Pancreas (tissue), 10 donors: ENCODE data around the gene C11orf65. TPM values are rescaled to one million over a fixed set of nuclear protein-coding genes. Genes with fewer than 3 reads are reported as not detected.

Source experiments
- ATAC-seq, 4 donors: fragments of 200-7000 bp; cut with Tn5 transposase; one replicate each; pipeline versions ENCODE4 v1.8.0 to v1.9.1; 2020; ENCODE audit warnings: mild to moderate bottlenecking in 4 of 4, moderate library complexity in 4 of 4
- DNase-seq, 6 donors: peaks; one replicate each; pipeline ENCODE4 v3.0.0-alpha.2; 2020
- FAIRE-seq: peaks from 2 replicates; lab custom pipeline; 2012; peaks lifted over from hg19 to GRCh38; lab: Jason Lieb, UNC
- H3K27ac ChIP-seq, 4 donors: fragments of 200-600 bp; sonication (generic); 1 replicate in 3 of 4; 2 replicates in 1 of 4; pipeline versions ENCODE4 v1.5.0 to v1.8.0; 2020
- H3K27me3 ChIP-seq, 4 donors: fragments of 200-600 bp; one replicate each; pipeline ENCODE4 v1.8.0; 2021
- H3K36me3 ChIP-seq, 3 donors: fragments of 200-600 bp; sonication (generic) in 1 of 3; one replicate each; pipeline versions ENCODE4 v1.5.0 to v1.8.0; 2020 to 2021
- H3K4me1 ChIP-seq, 3 donors: fragments of 200-600 bp; one replicate each; pipeline ENCODE4 v1.8.0; 2021
- H3K4me3 ChIP-seq, 4 donors: fragments of 200-600 bp; sonication (generic) in 2 of 4; one replicate each; pipeline versions ENCODE4 v1.5.0 to v1.8.0; 2020 to 2021
- H3K9me3 ChIP-seq, 4 donors: fragments of 200-600 bp; one replicate each; pipeline ENCODE4 v1.8.0; 2021
- WGBS, 2 donors: extraction: QIAGEN DNeasy Blood & Tissue Kit; methylation state at CpG; one replicate each; pipeline ENCODE4 v1.1.7; 2013; 5-methylcytosine and 5-hydroxymethylcytosine counted together
- intact Hi-C, 3 donors: fragments of 100-400 bp; cut with DNase I; formaldehyde crosslinking; loops; one replicate each; pipeline versions ENCODE4 v1.11.1 to v1.14.2; 2022
- polyA plus RNA-seq, 2 donors: library from polyadenylated mRNA; stranded (reverse); fragments of 200-250 nt; gene quantifications; one replicate each; pipeline ENCODE4 v1.2.3, GENCODE V29; 2013
- total RNA-seq, 6 donors: library from RNA; stranded (reverse); fragmentation: NEBNext Ultra II Directional in 4 of 6; extraction: Animal tissue kit (Norgen Biotek cat#: 25700) in 4 of 6; gene quantifications; one replicate each; pipeline versions ENCODE4 v1.2.1 to v1.2.4, GENCODE V29; 2021 to 2023
- TF ChIP-seq, protein P1 (sequence below), 4 donors: fragments of 200-600 bp; sonication (generic) in 3 of 4; IDR thresholded peaks; one replicate each; pipeline versions ENCODE4 v1.5.0 to v1.8.0; 2021; ENCODE audit warnings: antibody characterized with exemption in 4 of 4
- donor health status: healthy with polysubstance abuse.
- donor health status: DM: no; HTN: no; CAD: no; lungs with moderate emphysema.
- donor health status: DM: no; HTN: no; CAD: no.
- donor health status: control.
- donor health status: control.
- donor health status: Bipolar disorder and iron deficiency.
- donor health status: DM: yes; HTN: yes; CAD: no.
- donor health status: DM: no; HTN: no; CAD: no.
- donor health status: DM: no; HTN: no; CAD: no.
- donor health status: DM: yes; HTN: yes; CAD: no.

The C11orf65 gene
- total and polyA plus RNA-seq, 8 donors: 0.11 to 1.4 (median 0.53) TPM

DNA sequence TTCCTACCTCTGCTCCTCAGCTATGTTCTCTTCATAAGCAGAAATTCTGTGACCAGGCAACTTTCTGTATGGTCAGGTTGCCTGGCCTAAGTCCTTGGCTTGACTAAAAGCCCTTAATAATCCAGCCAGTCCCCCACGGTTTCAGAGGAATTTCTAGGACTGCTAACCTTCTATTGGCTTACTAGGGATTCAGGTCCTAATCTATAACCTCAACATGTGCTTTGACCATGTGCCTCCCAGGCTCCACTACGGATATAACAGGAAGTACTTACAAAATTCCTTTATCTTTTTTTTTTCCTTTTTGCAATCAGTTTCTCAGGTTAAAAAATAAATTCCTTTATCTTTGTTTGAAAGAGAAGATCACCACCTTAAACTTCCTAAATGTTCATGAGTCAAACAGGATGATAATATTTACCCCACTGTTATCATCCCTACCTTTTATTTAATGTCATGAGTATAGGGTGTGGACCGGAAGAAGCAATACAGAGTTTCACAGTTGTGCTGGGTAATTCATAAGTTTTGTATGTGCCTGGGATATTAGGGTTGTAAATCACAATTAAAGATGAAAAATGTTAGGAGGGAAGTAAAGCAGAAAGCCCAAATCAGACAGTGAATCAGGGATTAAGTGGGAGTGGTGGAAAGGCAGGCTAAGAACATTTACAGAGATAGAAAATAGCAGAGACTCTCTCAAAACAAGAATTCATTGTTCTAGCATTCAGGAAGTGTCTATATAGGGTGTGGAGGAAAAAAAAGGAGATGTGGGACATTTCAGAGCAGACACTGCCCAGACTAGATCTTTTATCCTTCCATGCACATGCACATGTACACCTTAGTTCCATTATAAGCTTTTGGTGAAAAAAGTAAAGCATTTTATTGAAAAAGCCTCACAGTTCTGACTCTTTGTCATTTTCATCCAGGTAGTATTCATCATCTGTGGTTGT is 41.6 kb upstream of the C11orf65 start:
- no peak overlapping the region for H3K27ac ChIP-seq
- TF ChIP-seq, protein P1, sequence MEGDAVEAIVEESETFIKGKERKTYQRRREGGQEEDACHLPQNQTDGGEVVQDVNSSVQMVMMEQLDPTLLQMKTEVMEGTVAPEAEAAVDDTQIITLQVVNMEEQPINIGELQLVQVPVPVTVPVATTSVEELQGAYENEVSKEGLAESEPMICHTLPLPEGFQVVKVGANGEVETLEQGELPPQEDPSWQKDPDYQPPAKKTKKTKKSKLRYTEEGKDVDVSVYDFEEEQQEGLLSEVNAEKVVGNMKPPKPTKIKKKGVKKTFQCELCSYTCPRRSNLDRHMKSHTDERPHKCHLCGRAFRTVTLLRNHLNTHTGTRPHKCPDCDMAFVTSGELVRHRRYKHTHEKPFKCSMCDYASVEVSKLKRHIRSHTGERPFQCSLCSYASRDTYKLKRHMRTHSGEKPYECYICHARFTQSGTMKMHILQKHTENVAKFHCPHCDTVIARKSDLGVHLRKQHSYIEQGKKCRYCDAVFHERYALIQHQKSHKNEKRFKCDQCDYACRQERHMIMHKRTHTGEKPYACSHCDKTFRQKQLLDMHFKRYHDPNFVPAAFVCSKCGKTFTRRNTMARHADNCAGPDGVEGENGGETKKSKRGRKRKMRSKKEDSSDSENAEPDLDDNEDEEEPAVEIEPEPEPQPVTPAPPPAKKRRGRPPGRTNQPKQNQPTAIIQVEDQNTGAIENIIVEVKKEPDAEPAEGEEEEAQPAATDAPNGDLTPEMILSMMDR (IDR thresholded peaks at IDR 0.05): no peak
- H3K4me3 ChIP-seq: no peak overlapping the region
- H3K27me3 ChIP-seq: no peaks in the 10 kb centered on the region
- peaks cover 0 to 3% (median 0%) of the 10 kb centered on the region in 3 donors for H3K36me3 ChIP-seq
- H3K4me1 ChIP-seq: no peaks in the 10 kb centered on the region
- WGBS, 2 donors: 51 to 58% methylated on average over 3 of the region's 3 CpGs
- H3K9me3 ChIP-seq: no peaks in the 10 kb centered on the region
- intact Hi-C loops: no loop called here
- no peak for FAIRE-seq
- no peak for ATAC-seq
- no peak for DNase-seq

DNA sequence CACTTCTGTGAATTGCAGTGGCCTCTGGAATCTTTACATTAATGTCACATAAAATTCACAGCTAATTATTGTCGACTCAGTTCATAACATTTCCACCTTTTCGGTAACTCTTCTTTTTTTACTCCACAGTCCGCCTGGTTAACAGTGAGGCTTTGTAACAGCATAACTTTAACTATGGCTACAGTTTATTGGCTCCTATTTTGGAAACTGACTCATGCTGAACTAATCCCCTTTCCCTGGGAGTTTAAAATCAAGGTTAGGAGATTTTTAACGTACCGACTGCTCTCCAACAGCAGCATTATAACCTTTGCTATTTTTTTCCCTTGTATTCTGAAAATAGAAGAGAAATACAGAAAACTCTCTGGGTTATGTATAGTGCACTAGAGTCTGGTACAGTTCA is 34.1 kb upstream of the C11orf65 start:
- Histone ChIP-seq H3K27me3 (no peaks in the 10 kb centered on the region), H3K4me1 (peaks cover 6 to 7% (median 7%) of the 10 kb centered on the region in 3 donors), H3K27ac (no peak overlapping the region), H3K36me3 (no peaks in the 10 kb centered on the region), H3K4me3 (no peak overlapping the region), H3K9me3 (no peaks in the 10 kb centered on the region)
- FAIRE-seq: no peak
- ATAC-seq: no peak
- no peak for DNase-seq
- intact Hi-C loops: no loop called here
- 88 to 89% methylated on average over 5 of the region's 5 CpGs for WGBS, 2 donors
- TF ChIP-seq, protein P1 (IDR thresholded peaks at IDR 0.05): no peak

DNA sequence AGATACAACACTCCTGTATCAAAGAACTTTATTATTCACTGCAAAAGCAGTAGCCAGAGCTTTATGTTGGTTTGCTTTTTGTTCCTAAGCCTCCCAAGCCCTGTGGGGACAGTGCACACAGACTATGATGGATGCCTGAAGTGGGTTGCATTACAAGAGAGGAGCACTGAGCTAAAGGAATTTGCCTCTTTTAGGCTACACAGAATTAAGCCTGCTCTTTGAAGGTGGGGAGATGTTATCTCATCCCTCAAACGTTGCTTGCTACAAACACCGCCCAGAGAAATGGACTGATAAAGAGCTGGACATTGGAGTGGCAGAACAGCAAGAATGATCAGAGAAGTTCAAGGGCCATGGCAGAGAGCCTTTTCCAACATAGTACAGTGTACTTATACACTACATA is 33.4 kb upstream of the C11orf65 start:
- intact Hi-C loops: no loop called here

DNA sequence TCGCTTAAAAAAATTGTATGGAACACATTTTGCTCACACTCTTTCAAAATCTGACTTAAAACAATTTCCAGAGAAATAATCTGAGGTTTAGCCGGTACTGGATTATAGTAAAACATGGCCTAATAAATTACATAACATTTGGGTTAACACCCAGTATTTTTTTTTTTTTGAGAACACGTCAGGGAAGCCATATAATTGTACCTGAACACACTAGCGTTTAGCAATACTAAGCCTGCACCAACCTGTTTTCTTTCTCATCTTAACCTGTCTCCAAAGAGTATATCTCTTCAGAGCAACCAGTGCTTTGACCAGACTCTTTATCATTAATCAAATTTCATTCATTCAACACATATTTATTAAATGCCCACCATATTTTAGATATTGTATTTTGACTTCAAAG is 32.8 kb upstream of the C11orf65 start:
- Histone ChIP-seq H3K9me3 (no peaks in the 10 kb centered on the region), H3K36me3 (no peaks in the 10 kb centered on the region), H3K4me1 (peaks cover 6 to 11% (median 8%) of the 10 kb centered on the region in 3 donors), H3K27me3 (no peaks in the 10 kb centered on the region), H3K27ac (no peak overlapping the region), H3K4me3 (no peak overlapping the region)
- FAIRE-seq (no peak), ATAC-seq (no peak), DNase-seq (no peak)
- TF ChIP-seq, protein P1 (IDR thresholded peaks at IDR 0.05): no peak
- 87 to 92% methylated on average over 4 of the region's 4 CpGs for WGBS, 2 donors
- intact Hi-C loops: no loop called here

More for the DNA sequence above, 33.4 kb upstream of the C11orf65 start:
- Histone ChIP-seq H3K9me3 (no peaks in the 10 kb centered on the region), H3K4me3 (no peak overlapping the region), H3K4me1 (peaks cover 6 to 11% (median 8%) of the 10 kb centered on the region in 3 donors), H3K27ac (no peak overlapping the region), H3K27me3 (no peaks in the 10 kb centered on the region), H3K36me3 (no peaks in the 10 kb centered on the region)
- WGBS, 2 donors: 49 to 55% methylated on average over 2 of the region's 2 CpGs
- FAIRE-seq (no peak), DNase-seq (no peak), ATAC-seq (no peak)
- TF ChIP-seq, protein P1 (IDR thresholded peaks at IDR 0.05): no peak
